Measurements from ENCODE around the gene PLXDC2. TPM values are rescaled to one million over a fixed set of nuclear protein-coding genes. Genes with fewer than 3 reads are reported as not detected.
"Not testable (repeated sequence)": the region's sequence is repeated elsewhere in the genome, so short reads cannot be mapped to it uniquely, and the experiment has no call there.

Gene PLXDC2
- total RNA-seq, 1 experiment from 2014 or later, result 0.69 TPM

GRCh38 chr10:19974554-19974953, 158.3 kb downstream of the PLXDC2 start:
- no peak for DNase-seq (ENCODE audit: low read depth)

GRCh38 chr10:19977097-19977521, 160.9 kb downstream of the PLXDC2 start:
- no peak for DNase-seq (ENCODE audit: low read depth)

GRCh38 chr10:19979628-19980027, 163.4 kb downstream of the PLXDC2 start:
- peak; percentile 1 for DNase-seq (ENCODE audit: low read depth)

GRCh38 chr10:19983880-19984565, 167.8 kb downstream of the PLXDC2 start:
- no peak for DNase-seq (ENCODE audit: low read depth)

- DNase-seq (ENCODE audit: low read depth), result no peak
Measured at GRCh38 chr10:19985745-19986144, 169.5 kb downstream of the PLXDC2 start.

GRCh38 chr10:19986591-19986990, 170.4 kb downstream of the PLXDC2 start:
- DNase-seq (ENCODE audit: low read depth), result no peak

GRCh38 chr10:19987931-19988330, 171.7 kb downstream of the PLXDC2 start:
- DNase-seq (ENCODE audit: low read depth), result no peak

- DNase-seq (ENCODE audit: low read depth), result no peak
Measured at GRCh38 chr10:19993714-19994315, 177.6 kb downstream of the PLXDC2 start.

GRCh38 chr10:19998482-19998881, 182.2 kb downstream of the PLXDC2 start:
- no peak for DNase-seq (ENCODE audit: low read depth)

GRCh38 chr10:19999431-19999830, 183.2 kb downstream of the PLXDC2 start:
- no peak for DNase-seq (ENCODE audit: low read depth)

- not testable (repeated sequence) for DNase-seq (ENCODE audit: low read depth)
Measured at GRCh38 chr10:20002026-20002425, 185.8 kb downstream of the PLXDC2 start.

- no peak for DNase-seq (ENCODE audit: low read depth)
Measured at GRCh38 chr10:20002657-20003056, 186.4 kb downstream of the PLXDC2 start.

- peak; percentile 11 for DNase-seq (ENCODE audit: low read depth)
Measured at GRCh38 chr10:20004087-20004523, 187.9 kb downstream of the PLXDC2 start.

GRCh38 chr10:20005638-20006037, 189.4 kb downstream of the PLXDC2 start:
- DNase-seq (ENCODE audit: low read depth), result no peak

GRCh38 chr10:20006169-20006870, 190.1 kb downstream of the PLXDC2 start:
- no peak for DNase-seq (ENCODE audit: low read depth)

- no peak for DNase-seq (ENCODE audit: low read depth)
Measured at GRCh38 chr10:20007426-20007825, 191.2 kb downstream of the PLXDC2 start.

- no peak for DNase-seq (ENCODE audit: low read depth)
Measured at GRCh38 chr10:20013991-20014750, 197.9 kb downstream of the PLXDC2 start.

- no peak for DNase-seq (ENCODE audit: low read depth)
Measured at GRCh38 chr10:20017961-20018360, 201.7 kb downstream of the PLXDC2 start.

GRCh38 chr10:20020677-20021076, 204.4 kb downstream of the PLXDC2 start:
- DNase-seq (ENCODE audit: low read depth), result no peak

GRCh38 chr10:20029523-20029922, 213.3 kb downstream of the PLXDC2 start:
- no peak for DNase-seq (ENCODE audit: low read depth)

- no peak for DNase-seq (ENCODE audit: low read depth)
Measured at GRCh38 chr10:20033476-20033875, 217.2 kb downstream of the PLXDC2 start.

GRCh38 chr10:20034732-20035131, 218.5 kb downstream of the PLXDC2 start:
- DNase-seq (ENCODE audit: low read depth), result no peak
